Epithelial cell of proximal tubule (primary cell): ENCODE measurements around the gene SLITRK2. TPM values are rescaled to one million over a fixed set of nuclear protein-coding genes. Genes with fewer than 3 reads are reported as not detected.

Experiments used
- DNase-seq: peaks from one replicate; pipeline ENCODE4 v3.0.0-alpha.2; 2011; ENCODE audit warnings: low read depth
- H3K4me3 ChIP-seq: 2 replicates; pipeline ENCODE4 v1.5.1; 2011; ENCODE audit warnings: low read depth, mild to moderate bottlenecking, low read length
- CTCF ChIP-seq: conservative IDR thresholded peaks from 2 replicates; pipeline ENCODE4 v1.5.1; 2012; ENCODE audit warnings: low read depth, mild to moderate bottlenecking, low read length
- total RNA-seq: library from RNA; depleted of rRNA; stranded (reverse); fragments of >200 nt; gene quantifications from 2 replicates; pipeline ENCODE4 v1.2.3, GENCODE V29; 2015

SLITRK2 gene
- total RNA-seq, 1 donor from 2014 or later = not detected

- no peak for DNase-seq
- TF ChIP-seq CTCF = peak; percentile 4
- H3K4me3 ChIP-seq = peak overlapping the region; percentile 55
Measured at GRCh38 chrX:145818186-145819113, 821 bp downstream of the SLITRK2 start.

GRCh38 chrX:145820825-145821224, 3.2 kb downstream of the SLITRK2 start:
- no peak for DNase-seq
- no peak for TF ChIP-seq CTCF

GRCh38 chrX:145821291-145821897, 3.8 kb downstream of the SLITRK2 start:
- H3K4me3 ChIP-seq = no peak overlapping the region
- no peak for DNase-seq
- no peak for TF ChIP-seq CTCF

More at GRCh38 chrX:145820825-145821224, 3.2 kb downstream of the SLITRK2 start:
- H3K4me3 ChIP-seq = no peak overlapping the region

- no peak for TF ChIP-seq CTCF
- no peak for DNase-seq
- no peak overlapping the region for H3K4me3 ChIP-seq
Measured at GRCh38 chrX:145821898-145822571, 4.4 kb downstream of the SLITRK2 start.

GRCh38 chrX:145823132-145823531, 5.5 kb downstream of the SLITRK2 start:
- no peak for TF ChIP-seq CTCF
- no peak overlapping the region for H3K4me3 ChIP-seq
- DNase-seq = no peak

GRCh38 chrX:145825896-145826295, 8.3 kb downstream of the SLITRK2 start:
- no peak for DNase-seq
- TF ChIP-seq CTCF = peak; percentile 45
- no peak overlapping the region for H3K4me3 ChIP-seq
